Measurements from ENCODE around the gene GPC5.
A peak's percentile ranks its signal among the peaks of the same experiment; 100 is the strongest.

The GPC5 gene

GRCh38 chr13:92054389-92054788, 656.0 kb downstream of the GPC5 start:
- no peak for DNase-seq

- no peak for DNase-seq
Observed at GRCh38 chr13:92074658-92075057, 676.2 kb downstream of the GPC5 start.

- DNase-seq: no peak
Observed at GRCh38 chr13:92097337-92097903, 699.0 kb downstream of the GPC5 start.

- DNase-seq: no peak
Observed at GRCh38 chr13:92101801-92102200, 703.4 kb downstream of the GPC5 start.

GRCh38 chr13:92103689-92104153, 705.3 kb downstream of the GPC5 start:
- no peak for DNase-seq

GRCh38 chr13:92122186-92122853, 723.9 kb downstream of the GPC5 start:
- no peak for DNase-seq

- DNase-seq: no peak
Observed at GRCh38 chr13:92126399-92126798, 728.0 kb downstream of the GPC5 start.

GRCh38 chr13:92135509-92135908, 737.1 kb downstream of the GPC5 start:
- DNase-seq: no peak

GRCh38 chr13:92136449-92137155, 738.2 kb downstream of the GPC5 start:
- DNase-seq: no peak

- DNase-seq: no peak
Observed at GRCh38 chr13:92137520-92137919, 739.1 kb downstream of the GPC5 start.

GRCh38 chr13:92143766-92144165, 745.3 kb downstream of the GPC5 start:
- DNase-seq: no peak

- DNase-seq: no peak
Observed at GRCh38 chr13:92150606-92151005, 752.2 kb downstream of the GPC5 start.

GRCh38 chr13:92158346-92158745, 759.9 kb downstream of the GPC5 start:
- DNase-seq: no peak

- no peak for DNase-seq
Observed at GRCh38 chr13:92164822-92165221, 766.4 kb downstream of the GPC5 start.

GRCh38 chr13:92172191-92172590, 773.8 kb downstream of the GPC5 start:
- DNase-seq: no peak

- DNase-seq: no peak
Observed at GRCh38 chr13:92173254-92173653, 774.8 kb downstream of the GPC5 start.

- DNase-seq: no peak
Observed at GRCh38 chr13:92175330-92175729, 776.9 kb downstream of the GPC5 start.

- no peak for DNase-seq
Observed at GRCh38 chr13:92177966-92178365, 779.5 kb downstream of the GPC5 start.

GRCh38 chr13:92179223-92179622, 780.8 kb downstream of the GPC5 start:
- DNase-seq: no peak

- peak; percentile 24 for DNase-seq
Observed at GRCh38 chr13:92187378-92187989, 789.1 kb downstream of the GPC5 start.

- no peak for DNase-seq
Observed at GRCh38 chr13:92188574-92188973, 790.2 kb downstream of the GPC5 start.

- no peak for DNase-seq
Observed at GRCh38 chr13:92196591-92197256, 798.3 kb downstream of the GPC5 start.

GRCh38 chr13:92197669-92198068, 799.2 kb downstream of the GPC5 start:
- DNase-seq: no peak

Measured in stimulated activated CD8-positive, alpha-beta memory T cell treated with anti-CD3 and anti-CD28 coated beads, Interleukin-4, amount 100 ng/mL, for 48 hours (primary cell).